K562 (cell line): ENCODE measurements around the gene SH3BP5. TPM values are rescaled to one million over a fixed set of nuclear protein-coding genes. Genes with fewer than 3 reads are reported as not detected.

Source experiments
- ILF3 ChIP-seq: fragments of 450-650 bp; IDR thresholded peaks from 2 replicates; pipeline ENCODE4 v1.6.1; 2018; ENCODE audit warnings: antibody characterized with exemption, mild to moderate bottlenecking, moderate library complexity, borderline replicate concordance
- MAFG ChIP-seq: fragments of 450-650 bp; conservative IDR thresholded peaks from 2 replicates; pipeline ENCODE4 v1.6.1; 2016; ENCODE audit warnings: missing genetic modification characterization, missing compliant biosample characterization
- MTF1 ChIP-seq: fragments of 250-450 bp; sonication (Bioruptor Pico); IDR thresholded peaks from 2 replicates; pipeline ENCODE4 v1.9.0; 2021; ENCODE audit warnings: moderate library complexity, mild to moderate bottlenecking, inconsistent platforms, borderline replicate concordance
- NBN ChIP-seq: fragments of 450-650 bp; IDR thresholded peaks from 2 replicates; pipeline ENCODE4 v1.6.1; 2016; ENCODE audit warnings: low read depth, mild to moderate bottlenecking
- PML ChIP-seq: IDR thresholded peaks from 2 replicates; pipeline ENCODE4 v1.6.1; 2012; ENCODE audit warnings: low read length, inconsistent platforms
- SMC3 ChIP-seq: conservative IDR thresholded peaks from 2 replicates; pipeline ENCODE4 v1.6.1; 2011; ENCODE audit warnings: low read depth, low read length, improper control_type of control experiment; ENCODE audit not compliant: insufficient read depth
- TCF3 ChIP-seq: sonication (generic); formaldehyde crosslinking; IDR thresholded peaks from 2 replicates; pipeline ENCODE4 v1.4.0; 2020; ENCODE audit warnings: mild to moderate bottlenecking, missing genetic modification reagents
- ZNF311 ChIP-seq: fragments of 250-450 bp; sonication (Bioruptor Pico); IDR thresholded peaks from 2 replicates; pipeline ENCODE4 v1.4.0; 2020; ENCODE audit warnings: mild to moderate bottlenecking, moderate library complexity
- polyA plus RNA-seq, 8 experiments: library from polyadenylated mRNA; depleted of rRNA in 4 of 8; stranded (reverse) in 5 of 8; unstranded in 3 of 8; fragments of >200 nt; fragmentation: Nextera tagmentation in 2 of 8; fragmentation: Illumina TruSeq in 1 of 8; extraction: Ambion mirVana in 2 of 8; extraction: Trizol in 1 of 8; gene quantifications; 2 replicates each; pipeline versions ENCODE4 v1.2.1 to v1.2.3, GENCODE V29; 2011 to 2014; ENCODE audit warnings: inconsistent platforms in 1 of 8, missing spikeins in 1 of 8
- total RNA-seq, 7 experiments: library from RNA; depleted of rRNA in 6 of 7; stranded (reverse); fragments of >200 nt in 6 of 7; fragmentation: Illumina TruSeq in 2 of 7; extraction: Trizol in 2 of 7; gene quantifications; 2 replicates each; pipeline versions ENCODE4 v1.2.1 to v1.2.3, GENCODE V29; 2011 to 2021; ENCODE audit warnings: low replicate concordance in 1 of 7
- TF ChIP-seq, protein P1 (sequence below): fragments of 450-650 bp; IDR thresholded peaks from 2 replicates; pipeline ENCODE4 v1.6.1; 2016; ENCODE audit warnings: mild to moderate bottlenecking, moderate library complexity
- TF ChIP-seq, protein P2 (sequence below): fragments of 450-650 bp; formaldehyde crosslinking; IDR thresholded peaks from 2 replicates; pipeline ENCODE4 v1.4.0; 2020; ENCODE audit warnings: mild to moderate bottlenecking, mixed read lengths
- TF ChIP-seq, protein P3 (sequence below): IDR thresholded peaks from 2 replicates; pipeline ENCODE4 v1.6.1; 2011; ENCODE audit warnings: borderline replicate concordance, low read depth, mild to moderate bottlenecking, moderate library complexity, low read length; ENCODE audit not compliant: insufficient read depth, poor library complexity, severe bottlenecking

The SH3BP5 gene
- total and polyA plus RNA-seq, 9 of the 15 experiments (the other 6 are each of a cell fraction or from before 2014, with no cell fraction given) = 2.9 to 29.0 (median 14.9) TPM

DNA sequence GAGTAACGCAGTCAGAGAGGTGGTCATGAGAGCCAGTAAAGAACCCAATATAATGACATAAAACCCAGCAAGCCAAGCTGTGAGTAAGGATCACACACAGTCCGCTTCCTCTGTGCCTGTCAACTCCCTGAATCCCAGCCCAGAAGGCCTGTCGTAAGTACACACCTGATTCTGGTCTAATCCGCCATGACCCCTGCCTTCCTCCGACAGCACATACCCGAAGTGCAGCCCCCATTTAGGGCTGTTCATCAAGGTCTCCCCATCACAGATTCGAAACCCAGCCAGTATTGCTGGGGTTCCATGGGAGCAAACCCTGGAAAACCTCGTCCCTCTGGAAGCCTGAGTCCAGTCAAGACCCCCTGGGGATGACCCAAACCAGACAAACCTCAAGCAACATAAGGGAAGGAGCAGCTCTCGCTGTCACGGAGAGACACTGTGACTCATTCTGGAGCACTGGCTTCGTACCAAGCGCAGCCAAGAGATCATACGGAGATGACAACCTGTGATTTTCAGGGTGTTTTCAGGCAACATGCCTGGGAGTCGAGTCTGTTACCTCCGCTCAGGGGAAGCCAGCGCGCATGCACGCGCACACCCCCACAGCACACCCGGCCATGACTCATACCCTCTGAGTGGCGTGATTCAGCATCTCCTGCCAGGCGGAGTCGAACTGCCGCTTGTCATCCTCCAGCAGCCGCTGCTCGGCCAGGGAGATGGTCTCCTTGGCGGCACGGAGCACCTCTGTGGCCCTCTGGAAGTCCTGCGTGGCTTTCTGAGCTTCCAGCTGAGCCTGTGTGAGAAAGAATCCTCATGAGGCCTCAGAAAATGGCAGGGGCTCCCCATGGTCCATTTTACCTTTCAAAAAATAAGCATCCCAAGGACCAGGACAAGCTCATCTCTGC, 63.0 kb downstream of the SH3BP5 start (continued):
- TF ChIP-seq, protein P1, sequence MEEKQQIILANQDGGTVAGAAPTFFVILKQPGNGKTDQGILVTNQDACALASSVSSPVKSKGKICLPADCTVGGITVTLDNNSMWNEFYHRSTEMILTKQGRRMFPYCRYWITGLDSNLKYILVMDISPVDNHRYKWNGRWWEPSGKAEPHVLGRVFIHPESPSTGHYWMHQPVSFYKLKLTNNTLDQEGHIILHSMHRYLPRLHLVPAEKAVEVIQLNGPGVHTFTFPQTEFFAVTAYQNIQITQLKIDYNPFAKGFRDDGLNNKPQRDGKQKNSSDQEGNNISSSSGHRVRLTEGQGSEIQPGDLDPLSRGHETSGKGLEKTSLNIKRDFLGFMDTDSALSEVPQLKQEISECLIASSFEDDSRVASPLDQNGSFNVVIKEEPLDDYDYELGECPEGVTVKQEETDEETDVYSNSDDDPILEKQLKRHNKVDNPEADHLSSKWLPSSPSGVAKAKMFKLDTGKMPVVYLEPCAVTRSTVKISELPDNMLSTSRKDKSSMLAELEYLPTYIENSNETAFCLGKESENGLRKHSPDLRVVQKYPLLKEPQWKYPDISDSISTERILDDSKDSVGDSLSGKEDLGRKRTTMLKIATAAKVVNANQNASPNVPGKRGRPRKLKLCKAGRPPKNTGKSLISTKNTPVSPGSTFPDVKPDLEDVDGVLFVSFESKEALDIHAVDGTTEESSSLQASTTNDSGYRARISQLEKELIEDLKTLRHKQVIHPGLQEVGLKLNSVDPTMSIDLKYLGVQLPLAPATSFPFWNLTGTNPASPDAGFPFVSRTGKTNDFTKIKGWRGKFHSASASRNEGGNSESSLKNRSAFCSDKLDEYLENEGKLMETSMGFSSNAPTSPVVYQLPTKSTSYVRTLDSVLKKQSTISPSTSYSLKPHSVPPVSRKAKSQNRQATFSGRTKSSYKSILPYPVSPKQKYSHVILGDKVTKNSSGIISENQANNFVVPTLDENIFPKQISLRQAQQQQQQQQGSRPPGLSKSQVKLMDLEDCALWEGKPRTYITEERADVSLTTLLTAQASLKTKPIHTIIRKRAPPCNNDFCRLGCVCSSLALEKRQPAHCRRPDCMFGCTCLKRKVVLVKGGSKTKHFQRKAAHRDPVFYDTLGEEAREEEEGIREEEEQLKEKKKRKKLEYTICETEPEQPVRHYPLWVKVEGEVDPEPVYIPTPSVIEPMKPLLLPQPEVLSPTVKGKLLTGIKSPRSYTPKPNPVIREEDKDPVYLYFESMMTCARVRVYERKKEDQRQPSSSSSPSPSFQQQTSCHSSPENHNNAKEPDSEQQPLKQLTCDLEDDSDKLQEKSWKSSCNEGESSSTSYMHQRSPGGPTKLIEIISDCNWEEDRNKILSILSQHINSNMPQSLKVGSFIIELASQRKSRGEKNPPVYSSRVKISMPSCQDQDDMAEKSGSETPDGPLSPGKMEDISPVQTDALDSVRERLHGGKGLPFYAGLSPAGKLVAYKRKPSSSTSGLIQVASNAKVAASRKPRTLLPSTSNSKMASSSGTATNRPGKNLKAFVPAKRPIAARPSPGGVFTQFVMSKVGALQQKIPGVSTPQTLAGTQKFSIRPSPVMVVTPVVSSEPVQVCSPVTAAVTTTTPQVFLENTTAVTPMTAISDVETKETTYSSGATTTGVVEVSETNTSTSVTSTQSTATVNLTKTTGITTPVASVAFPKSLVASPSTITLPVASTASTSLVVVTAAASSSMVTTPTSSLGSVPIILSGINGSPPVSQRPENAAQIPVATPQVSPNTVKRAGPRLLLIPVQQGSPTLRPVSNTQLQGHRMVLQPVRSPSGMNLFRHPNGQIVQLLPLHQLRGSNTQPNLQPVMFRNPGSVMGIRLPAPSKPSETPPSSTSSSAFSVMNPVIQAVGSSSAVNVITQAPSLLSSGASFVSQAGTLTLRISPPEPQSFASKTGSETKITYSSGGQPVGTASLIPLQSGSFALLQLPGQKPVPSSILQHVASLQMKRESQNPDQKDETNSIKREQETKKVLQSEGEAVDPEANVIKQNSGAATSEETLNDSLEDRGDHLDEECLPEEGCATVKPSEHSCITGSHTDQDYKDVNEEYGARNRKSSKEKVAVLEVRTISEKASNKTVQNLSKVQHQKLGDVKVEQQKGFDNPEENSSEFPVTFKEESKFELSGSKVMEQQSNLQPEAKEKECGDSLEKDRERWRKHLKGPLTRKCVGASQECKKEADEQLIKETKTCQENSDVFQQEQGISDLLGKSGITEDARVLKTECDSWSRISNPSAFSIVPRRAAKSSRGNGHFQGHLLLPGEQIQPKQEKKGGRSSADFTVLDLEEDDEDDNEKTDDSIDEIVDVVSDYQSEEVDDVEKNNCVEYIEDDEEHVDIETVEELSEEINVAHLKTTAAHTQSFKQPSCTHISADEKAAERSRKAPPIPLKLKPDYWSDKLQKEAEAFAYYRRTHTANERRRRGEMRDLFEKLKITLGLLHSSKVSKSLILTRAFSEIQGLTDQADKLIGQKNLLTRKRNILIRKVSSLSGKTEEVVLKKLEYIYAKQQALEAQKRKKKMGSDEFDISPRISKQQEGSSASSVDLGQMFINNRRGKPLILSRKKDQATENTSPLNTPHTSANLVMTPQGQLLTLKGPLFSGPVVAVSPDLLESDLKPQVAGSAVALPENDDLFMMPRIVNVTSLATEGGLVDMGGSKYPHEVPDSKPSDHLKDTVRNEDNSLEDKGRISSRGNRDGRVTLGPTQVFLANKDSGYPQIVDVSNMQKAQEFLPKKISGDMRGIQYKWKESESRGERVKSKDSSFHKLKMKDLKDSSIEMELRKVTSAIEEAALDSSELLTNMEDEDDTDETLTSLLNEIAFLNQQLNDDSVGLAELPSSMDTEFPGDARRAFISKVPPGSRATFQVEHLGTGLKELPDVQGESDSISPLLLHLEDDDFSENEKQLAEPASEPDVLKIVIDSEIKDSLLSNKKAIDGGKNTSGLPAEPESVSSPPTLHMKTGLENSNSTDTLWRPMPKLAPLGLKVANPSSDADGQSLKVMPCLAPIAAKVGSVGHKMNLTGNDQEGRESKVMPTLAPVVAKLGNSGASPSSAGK = peak; percentile 87
- no peak for TF ChIP-seq ZNF311 (CRISPR knock-in tag)
- peak; percentile 96 for TF ChIP-seq MAFG (tag)
- peak; percentile 57; the same call in 1 of the 2 replicates for TF ChIP-seq PML
- peak; percentile 75 for TF ChIP-seq TCF3 (CRISPR knock-in tag)
- TF ChIP-seq NBN = peak; percentile 54; the same call in 1 of the 2 replicates
- TF ChIP-seq, protein P2, sequence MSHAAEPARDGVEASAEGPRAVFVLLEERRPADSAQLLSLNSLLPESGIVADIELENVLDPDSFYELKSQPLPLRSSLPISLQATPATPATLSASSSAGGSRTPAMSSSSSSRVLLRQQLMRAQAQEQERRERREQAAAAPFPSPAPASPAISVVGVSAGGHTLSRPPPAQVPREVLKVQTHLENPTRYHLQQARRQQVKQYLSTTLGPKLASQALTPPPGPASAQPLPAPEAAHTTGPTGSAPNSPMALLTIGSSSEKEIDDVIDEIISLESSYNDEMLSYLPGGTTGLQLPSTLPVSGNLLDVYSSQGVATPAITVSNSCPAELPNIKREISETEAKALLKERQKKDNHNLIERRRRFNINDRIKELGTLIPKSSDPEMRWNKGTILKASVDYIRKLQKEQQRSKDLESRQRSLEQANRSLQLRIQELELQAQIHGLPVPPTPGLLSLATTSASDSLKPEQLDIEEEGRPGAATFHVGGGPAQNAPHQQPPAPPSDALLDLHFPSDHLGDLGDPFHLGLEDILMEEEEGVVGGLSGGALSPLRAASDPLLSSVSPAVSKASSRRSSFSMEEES (CRISPR knock-in tag) = no peak
- peak; percentile 35; the same call in 1 of the 2 replicates for TF ChIP-seq SMC3
- TF ChIP-seq, protein P3, sequence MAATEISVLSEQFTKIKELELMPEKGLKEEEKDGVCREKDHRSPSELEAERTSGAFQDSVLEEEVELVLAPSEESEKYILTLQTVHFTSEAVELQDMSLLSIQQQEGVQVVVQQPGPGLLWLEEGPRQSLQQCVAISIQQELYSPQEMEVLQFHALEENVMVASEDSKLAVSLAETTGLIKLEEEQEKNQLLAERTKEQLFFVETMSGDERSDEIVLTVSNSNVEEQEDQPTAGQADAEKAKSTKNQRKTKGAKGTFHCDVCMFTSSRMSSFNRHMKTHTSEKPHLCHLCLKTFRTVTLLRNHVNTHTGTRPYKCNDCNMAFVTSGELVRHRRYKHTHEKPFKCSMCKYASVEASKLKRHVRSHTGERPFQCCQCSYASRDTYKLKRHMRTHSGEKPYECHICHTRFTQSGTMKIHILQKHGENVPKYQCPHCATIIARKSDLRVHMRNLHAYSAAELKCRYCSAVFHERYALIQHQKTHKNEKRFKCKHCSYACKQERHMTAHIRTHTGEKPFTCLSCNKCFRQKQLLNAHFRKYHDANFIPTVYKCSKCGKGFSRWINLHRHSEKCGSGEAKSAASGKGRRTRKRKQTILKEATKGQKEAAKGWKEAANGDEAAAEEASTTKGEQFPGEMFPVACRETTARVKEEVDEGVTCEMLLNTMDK = no peak
- no peak for TF ChIP-seq ILF3
- TF ChIP-seq MTF1 (CRISPR knock-in tag) = 0 out of 2 replicates have a peak, but pooled peaks have one; percentile 35
